Right cardiac atrium (tissue), 5 donors: Measurements from ENCODE around the gene MAGI2. TPM values are rescaled to one million over a fixed set of nuclear protein-coding genes. Genes with fewer than 3 reads are reported as not detected.

Experiments used
- ATAC-seq, 2 donors: fragments of 200-7000 bp; cut with Tn5 transposase; one replicate each; pipeline versions ENCODE4 v1.8.0 to v1.9.1; 2020; ENCODE audit warnings: moderate library complexity in 2 of 2, mild to moderate bottlenecking in 1 of 2
- DNase-seq, 3 donors: peaks; one replicate each; pipeline ENCODE4 v3.0.0-alpha.2; 2020
- H3K27ac ChIP-seq: one replicate; pipeline ENCODE4 v1.5.1; 2013; ENCODE audit warnings: mild to moderate bottlenecking, low read length, control low read depth, moderate library complexity
- H3K27me3 ChIP-seq: one replicate; pipeline ENCODE4 v1.6.1; 2013; ENCODE audit not compliant: control insufficient read depth, insufficient read depth
- H3K4me1 ChIP-seq: one replicate; pipeline ENCODE4 v1.6.1; 2013; ENCODE audit warnings: low read length; ENCODE audit not compliant: control insufficient read depth, insufficient read depth
- H3K4me3 ChIP-seq: one replicate; pipeline ENCODE4 v1.5.1; 2013; ENCODE audit warnings: low read length, control low read depth
- H3K9me3 ChIP-seq: one replicate; pipeline ENCODE4 v1.6.1; 2013; ENCODE audit warnings: low read length; ENCODE audit not compliant: control insufficient read depth
- WGBS: extraction: QIAGEN DNeasy Blood & Tissue Kit; methylation state at CpG from one replicate; pipeline ENCODE4 v1.1.7; 2013; 5-methylcytosine and 5-hydroxymethylcytosine counted together
- intact Hi-C, 4 donors: fragments of 100-400 bp; cut with DNase I; formaldehyde crosslinking; loops; one replicate each; pipeline versions ENCODE4 v1.11.0 to v1.14.0; 2022 to 2023
- polyA plus RNA-seq: library from polyadenylated mRNA; stranded (reverse); fragments of 200-250 nt; gene quantifications from one replicate; pipeline ENCODE4 v1.2.3, GENCODE V29; 2013
- total RNA-seq, 4 donors: library from RNA; stranded (reverse); fragmentation: NEBNext Ultra II Directional; extraction: Animal tissue kit (Norgen Biotek cat#: 25700); gene quantifications; one replicate each; pipeline ENCODE4 v1.2.1, GENCODE V29; 2021
- donor health status: healthy with polysubstance abuse.
- donor health status: DM: no; HTN: yes; CAD: no.
- donor health status: DM: no; HTN: no; CAD: no.
- donor health status: DM: no; HTN: yes; CAD: no; lungs with severe emphysema.
- donor health status: DM: yes; HTN: yes; CAD: no.

MAGI2 gene
- total and polyA plus RNA-seq, 5 donors = 3.2 to 9.9 (median 7.9) TPM

DNA sequence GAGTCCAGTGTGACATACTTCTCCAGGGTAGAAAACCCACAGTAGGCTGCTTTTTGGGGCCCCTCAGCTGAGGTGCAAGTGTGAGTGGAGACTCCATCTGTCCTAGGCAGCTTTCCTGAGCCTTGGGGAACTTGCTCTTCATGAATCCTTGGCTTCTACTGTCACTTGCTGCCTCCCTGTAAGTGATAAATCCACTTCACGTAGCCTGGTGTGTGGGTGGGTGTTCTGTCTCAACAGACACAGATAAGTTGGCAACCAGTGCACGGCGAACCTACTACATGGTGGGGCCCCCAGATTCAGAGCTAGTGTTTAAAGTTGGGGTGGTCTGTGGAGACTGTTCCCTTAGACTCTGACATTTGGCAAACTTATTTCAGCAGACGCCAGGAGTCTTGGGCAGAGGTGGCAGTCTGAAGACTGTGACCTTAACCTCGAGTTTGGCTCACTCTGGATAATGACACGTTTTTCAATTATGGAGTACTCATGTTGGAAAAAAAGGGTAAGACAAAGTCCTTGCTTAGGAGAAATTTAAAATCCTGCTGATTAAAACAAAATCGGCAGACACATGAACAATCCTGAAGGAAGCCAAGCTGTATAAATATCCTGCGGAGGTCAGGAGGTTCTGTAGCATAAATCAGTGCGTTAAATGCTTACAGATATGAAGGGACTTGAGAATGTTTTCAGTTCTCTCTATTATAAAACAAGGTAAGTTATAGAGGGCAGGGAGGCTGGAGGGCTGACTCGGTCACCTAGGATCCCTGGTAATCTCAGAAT is 1278.0 kb downstream of the MAGI2 start:
- ATAC-seq (peak in 1 of 2 donors; percentile 36), DNase-seq (no peak)
- intact Hi-C loops = no loop called here
- Histone ChIP-seq H3K4me1 (peaks cover 5% of the 10 kb centered on the region), H3K9me3 (no peaks in the 10 kb centered on the region), H3K27me3 (no peaks in the 10 kb centered on the region), H3K27ac (no peak overlapping the region), H3K4me3 (no peak overlapping the region)
- 34% methylated on average over 10 of the region's 10 CpGs for WGBS

GRCh38 chr7:78173666-78174065 is 1279.8 kb downstream of the MAGI2 start:
- Histone ChIP-seq H3K4me1 (peaks cover 5% of the 10 kb centered on the region), H3K4me3 (no peak overlapping the region), H3K27ac (no peak overlapping the region), H3K27me3 (no peaks in the 10 kb centered on the region), H3K9me3 (no peaks in the 10 kb centered on the region)
- WGBS = 58% methylated on average over 5 of the region's 5 CpGs
- ATAC-seq = no peak
- no peak for DNase-seq
- intact Hi-C loops = no loop called here

GRCh38 chr7:78172933-78173591 is 1280.4 kb downstream of the MAGI2 start:
- no peak overlapping the region for H3K4me3 ChIP-seq
- H3K27me3 ChIP-seq = no peaks in the 10 kb centered on the region
- intact Hi-C loops = no loop called here
- DNase-seq (no peak), ATAC-seq (no peak)
- no peak overlapping the region for H3K27ac ChIP-seq
- 62% methylated on average over 4 of the region's 4 CpGs for WGBS
- H3K4me1 ChIP-seq = peaks cover 5% of the 10 kb centered on the region
- no peaks in the 10 kb centered on the region for H3K9me3 ChIP-seq

GRCh38 chr7:78172267-78172757 is 1281.2 kb downstream of the MAGI2 start:
- H3K27me3 ChIP-seq = no peaks in the 10 kb centered on the region
- WGBS = 45% methylated on average over 5 of the region's 5 CpGs

DNA sequence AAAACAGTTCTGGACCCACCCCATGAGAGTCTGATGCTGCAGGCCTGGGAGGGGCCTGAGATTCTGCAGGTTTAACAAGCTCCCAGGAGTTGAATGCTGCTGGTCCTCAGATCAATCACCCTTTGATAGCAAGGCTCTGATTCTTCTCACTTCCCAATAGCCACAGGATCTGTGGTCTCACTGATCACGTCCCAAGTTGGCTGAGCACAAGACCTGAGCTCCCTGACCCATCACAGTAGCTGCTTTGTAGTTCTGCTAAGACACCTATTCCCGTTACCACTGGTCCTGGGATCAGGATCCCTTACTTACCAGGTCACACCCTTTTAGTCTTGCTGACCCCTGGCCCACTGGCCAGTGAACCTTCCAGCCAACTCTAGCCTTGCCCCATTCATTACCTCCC is 1282.1 kb downstream of the MAGI2 start:
- H3K9me3 ChIP-seq = no peaks in the 10 kb centered on the region
- DNase-seq (no peak), ATAC-seq (no peak)
- H3K27ac ChIP-seq = no peak overlapping the region
- peaks cover 5% of the 10 kb centered on the region for H3K4me1 ChIP-seq
- 85% methylated on average over 2 of the region's 2 CpGs for WGBS
- H3K27me3 ChIP-seq = no peaks in the 10 kb centered on the region
- intact Hi-C loops = no loop called here
- no peak overlapping the region for H3K4me3 ChIP-seq

More at GRCh38 chr7:78172267-78172757, 1281.2 kb downstream of the MAGI2 start:
- Histone ChIP-seq H3K27ac (no peak overlapping the region), H3K9me3 (no peaks in the 10 kb centered on the region), H3K4me1 (peaks cover 5% of the 10 kb centered on the region), H3K4me3 (no peak overlapping the region)
- intact Hi-C loops = no loop called here
- DNase-seq (no peak), ATAC-seq (no peak)

DNA sequence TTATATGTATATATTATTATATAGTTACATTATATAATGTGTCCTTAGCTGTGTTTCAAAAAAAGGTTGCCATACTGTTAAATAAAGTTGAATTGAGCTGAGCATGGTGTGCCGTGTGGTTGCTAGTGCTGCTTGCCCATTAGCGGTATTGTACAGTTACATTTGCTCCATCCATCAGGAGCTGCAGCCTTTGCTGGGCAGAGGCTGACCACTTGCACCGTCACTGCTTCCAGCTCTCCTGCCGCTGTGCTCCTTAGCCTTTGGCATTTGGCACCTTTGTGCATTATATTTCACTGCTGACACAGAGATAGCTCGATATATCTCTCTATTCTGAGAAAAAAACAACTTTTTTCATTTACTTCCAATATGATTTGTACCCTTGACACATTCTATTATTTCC is 1282.7 kb downstream of the MAGI2 start:
- Histone ChIP-seq H3K4me1 (peaks cover 5% of the 10 kb centered on the region), H3K27me3 (no peaks in the 10 kb centered on the region), H3K4me3 (no peak overlapping the region), H3K9me3 (no peaks in the 10 kb centered on the region), H3K27ac (no peak overlapping the region)
- no peak for ATAC-seq
- intact Hi-C loops = no loop called here
- DNase-seq = no peak
- WGBS = 95% methylated on average over 5 of the region's 5 CpGs

DNA sequence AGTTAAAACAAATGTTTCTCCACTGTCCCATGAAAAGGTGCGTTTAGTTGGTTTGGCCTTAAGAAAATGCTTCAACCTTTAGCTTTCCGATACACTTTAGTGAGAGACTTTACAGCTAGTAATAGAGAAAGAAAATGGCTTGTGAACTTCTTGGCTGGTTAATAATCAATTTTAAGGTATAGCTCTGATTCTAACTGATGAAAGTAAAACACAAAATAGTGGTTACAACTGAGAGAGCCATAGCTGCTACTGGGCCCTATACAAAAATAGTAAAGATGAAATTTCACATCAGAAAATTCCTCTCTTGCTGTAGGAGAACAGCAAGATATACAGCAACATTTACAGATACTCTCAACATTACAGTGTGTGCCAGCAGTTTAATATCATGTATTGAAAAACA is 1283.5 kb downstream of the MAGI2 start:
- intact Hi-C loops = no loop called here
- WGBS = 96% methylated on average over 2 of the region's 2 CpGs
- DNase-seq (no peak), ATAC-seq (no peak)
- no peak overlapping the region for H3K4me3 ChIP-seq
- H3K27ac ChIP-seq = no peak overlapping the region
- H3K4me1 ChIP-seq = no peaks in the 10 kb centered on the region
- H3K27me3 ChIP-seq = no peaks in the 10 kb centered on the region
- no peaks in the 10 kb centered on the region for H3K9me3 ChIP-seq

DNA sequence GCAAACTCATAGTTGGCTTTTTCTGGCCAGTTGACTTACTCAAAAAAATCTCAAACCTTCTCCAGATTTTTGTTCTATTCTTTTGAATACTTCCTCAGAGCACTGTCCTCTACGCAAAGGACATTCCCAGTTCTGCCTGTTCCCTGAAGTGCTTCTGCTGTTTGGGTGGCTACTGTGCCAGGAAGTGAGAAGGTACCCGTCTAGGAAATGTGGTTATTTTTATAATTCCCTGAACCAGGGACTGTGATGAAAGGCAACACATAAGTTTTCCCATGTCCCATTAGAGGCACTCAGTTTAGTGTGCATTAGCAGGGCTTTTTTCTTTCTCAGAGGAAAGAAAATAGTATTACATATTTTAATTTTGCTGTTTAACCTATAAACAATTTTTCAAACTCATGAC is 1284.6 kb downstream of the MAGI2 start:
- Histone ChIP-seq H3K27me3 (no peaks in the 10 kb centered on the region), H3K4me3 (no peak overlapping the region), H3K4me1 (no peaks in the 10 kb centered on the region), H3K27ac (no peak overlapping the region), H3K9me3 (no peaks in the 10 kb centered on the region)
- 52% methylated on average over 2 of the region's 2 CpGs for WGBS
- ATAC-seq (no peak), DNase-seq (no peak)
- intact Hi-C loops = no loop called here

DNA sequence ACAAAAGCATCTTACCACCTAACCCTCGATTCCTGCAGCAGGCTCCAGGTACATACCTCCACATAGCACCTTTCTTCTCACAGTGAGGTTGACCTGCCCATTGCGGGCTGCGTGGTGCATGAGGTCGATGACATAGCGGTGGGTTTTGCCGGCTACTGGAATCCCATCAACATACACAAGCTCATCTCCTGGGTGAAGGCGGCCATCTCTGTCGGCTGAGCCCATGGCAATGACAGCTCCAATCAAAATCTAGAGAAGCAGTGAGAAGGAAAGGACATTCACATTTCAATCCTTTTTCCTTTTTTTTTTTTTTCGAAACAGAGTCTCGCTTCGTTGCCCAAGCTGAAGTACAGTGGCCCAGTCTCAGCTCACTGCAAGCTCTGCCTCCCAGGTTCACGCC is 1285.6 kb downstream of the MAGI2 start:
- no peak overlapping the region for H3K4me3 ChIP-seq
- H3K9me3 ChIP-seq = no peaks in the 10 kb centered on the region
- WGBS = 96% methylated on average over 12 of the region's 12 CpGs
- no peak for ATAC-seq
- no peak overlapping the region for H3K27ac ChIP-seq
- intact Hi-C loops = no loop called here
- no peaks in the 10 kb centered on the region for H3K4me1 ChIP-seq
- no peak for DNase-seq
- H3K27me3 ChIP-seq = no peaks in the 10 kb centered on the region

DNA sequence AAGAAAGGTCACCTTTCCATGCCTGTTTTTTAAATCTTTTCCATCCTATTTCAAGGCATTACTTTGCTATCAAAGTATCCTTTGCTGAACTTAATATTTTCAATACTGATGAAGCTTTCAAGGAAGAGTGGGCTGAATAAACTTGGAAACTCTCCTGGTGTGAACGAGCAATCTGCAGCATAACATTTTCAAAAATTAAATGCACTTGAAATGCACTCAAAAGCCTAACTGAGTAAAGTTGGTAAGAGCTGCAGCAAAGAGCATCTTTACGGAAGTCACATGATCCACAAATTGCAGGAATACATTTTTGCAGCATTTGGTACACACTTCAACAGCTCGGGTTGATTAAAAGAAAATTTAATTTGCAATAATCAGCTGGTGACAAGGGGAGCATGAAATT is 1287.6 kb downstream of the MAGI2 start:
- intact Hi-C loops = no loop called here
- DNase-seq (no peak), ATAC-seq (no peak)
- Histone ChIP-seq H3K4me3 (no peak overlapping the region), H3K27ac (no peak overlapping the region), H3K9me3 (no peaks in the 10 kb centered on the region), H3K27me3 (no peaks in the 10 kb centered on the region), H3K4me1 (no peaks in the 10 kb centered on the region)
- 64% methylated on average over 3 of the region's 3 CpGs for WGBS

DNA sequence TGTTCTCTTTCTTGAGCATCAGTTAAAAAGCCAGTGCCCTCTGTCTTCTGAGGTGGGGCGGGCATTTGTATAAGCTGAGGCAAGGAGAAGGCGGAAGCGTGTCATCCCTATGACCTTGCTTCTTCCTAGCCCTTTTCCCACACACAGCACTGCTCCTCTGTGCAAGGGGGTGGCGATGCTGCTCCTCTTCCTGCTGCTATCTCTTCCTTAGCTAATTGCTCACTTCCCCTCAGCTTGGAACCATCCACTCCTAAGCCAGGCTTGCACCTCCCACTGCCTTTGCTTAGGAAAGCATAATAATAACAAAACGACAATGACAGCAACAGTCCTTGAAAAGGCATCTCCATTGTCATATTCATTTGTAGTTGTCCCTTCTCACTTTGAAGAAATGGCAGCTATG is 1288.0 kb downstream of the MAGI2 start:
- 58% methylated on average over 5 of the region's 5 CpGs for WGBS
- Histone ChIP-seq H3K27ac (no peak overlapping the region), H3K4me3 (no peak overlapping the region), H3K9me3 (no peaks in the 10 kb centered on the region), H3K27me3 (no peaks in the 10 kb centered on the region), H3K4me1 (no peaks in the 10 kb centered on the region)
- no peak for DNase-seq
- intact Hi-C loops = no loop called here
- ATAC-seq = no peak
